Adrenal gland (tissue), 12 donors: ENCODE results near the gene CHL1. TPM values are rescaled to one million over a fixed set of nuclear protein-coding genes. Genes with fewer than 3 reads are reported as not detected.

Experiments used
- DNase-seq, 7 donors: peaks; one replicate each; pipeline ENCODE4 v3.0.0-alpha.2; 2019 to 2020
- H3K27ac ChIP-seq, 5 donors: fragments of 200-600 bp; sonication (generic) in 4 of 5; 1 replicate in 3 of 5; 2 replicates in 2 of 5; pipeline versions ENCODE4 v1.5.1 to v1.8.0; 2016 to 2020; ENCODE audit warnings: mild to moderate bottlenecking in 1 of 5
- H3K27me3 ChIP-seq: fragments of 200-600 bp; 2 replicates; pipeline ENCODE4 v1.8.0; 2021
- H3K36me3 ChIP-seq, 2 donors: fragments of 200-600 bp; replicated peaks in 1 of 2; 1 replicate in 1 of 2; 2 replicates in 1 of 2; pipeline versions ENCODE4 v1.5.1 to v1.8.0; 2018 to 2022
- H3K4me1 ChIP-seq, 2 donors: fragments of 200-600 bp; replicated peaks in 1 of 2; 1 replicate in 1 of 2; 2 replicates in 1 of 2; pipeline versions ENCODE4 v1.5.1 to v1.8.0; 2018 to 2021
- H3K4me3 ChIP-seq, 4 donors: fragments of 200-600 bp; sonication (generic) in 3 of 4; one replicate each; pipeline ENCODE4 v1.5.1; 2016 to 2018
- H3K9me3 ChIP-seq, 3 donors: fragments of 200-600 bp; sonication (generic) in 1 of 3; replicated peaks in 1 of 3; 1 replicate in 2 of 3; 2 replicates in 1 of 3; pipeline versions ENCODE4 v1.5.1 to v1.8.0; 2016 to 2021
- POLR2A ChIP-seq, 2 donors: fragments of 450-650 bp; IDR thresholded peaks; one replicate each; pipeline ENCODE4 v1.6.1; 2017; ENCODE audit warnings: antibody characterized with exemption in 2 of 2, mild to moderate bottlenecking in 2 of 2, moderate library complexity in 1 of 2
- WGBS, 4 donors: extraction: QIAGEN DNeasy Blood & Tissue Kit in 2 of 4; methylation state at CpG; one replicate each; pipeline versions ENCODE4 v1.1.5 to v1.1.7; 2013 to 2017; 5-methylcytosine and 5-hydroxymethylcytosine counted together
- intact Hi-C, 2 donors: fragments of 100-400 bp; cut with DNase I; formaldehyde crosslinking; loops; one replicate each; pipeline versions ENCODE4 v1.14.1 to v1.15.0; 2022 to 2023
- polyA plus RNA-seq, 3 donors: library from polyadenylated mRNA; stranded (reverse); fragments of 200-250 nt in 2 of 3; fragments of 350-450 nt in 1 of 3; fragmentation: Illumina TruSeq in 1 of 3; extraction: RNeasy Lipid Tissue Mini Kit (QIAGEN cat#74804) in 1 of 3; gene quantifications; one replicate each; pipeline ENCODE4 v1.2.3, GENCODE V29; 2013 to 2014
- total RNA-seq, 9 donors: library from RNA; depleted of rRNA in 4 of 9; stranded (reverse); fragments of >200 nt in 4 of 9; fragments of 120-200 nt in 1 of 9; fragmentation: NEBNext Ultra II Directional in 1 of 9; extraction: Animal tissue kit (Norgen Biotek cat#: 25700) in 1 of 9; gene quantifications; one replicate each; pipeline versions ENCODE4 v1.1.0 to v1.2.4, GENCODE V29; 2013 to 2023
- TF ChIP-seq, protein P1 (sequence below), 6 experiments: fragments of 450-650 bp in 4 of 6; fragments of 200-600 bp in 2 of 6; sonication (generic) in 1 of 6; IDR thresholded peaks; 1 replicate in 5 of 6; 2 replicates in 1 of 6; pipeline versions ENCODE4 v1.5.1 to v1.8.0; 2016 to 2021; ENCODE audit warnings: antibody characterized with exemption in 6 of 6, mild to moderate bottlenecking in 2 of 6, moderate library complexity in 1 of 6
- donor health status: healthy with polysubstance abuse.
- donor health status: Bipolar disorder and iron deficiency.
- donor health status: DM: yes; HTN: yes; CAD: no.
- donor health status: DM: no; HTN: no; CAD: no.
- donor health status: DM: no; HTN: no; CAD: no.
- donor health status: DM: yes; HTN: yes; CAD: no.

The CHL1 gene
- total and polyA plus RNA-seq, 12 donors: 0.80 to 28.3 (median 7.7) TPM

DNA sequence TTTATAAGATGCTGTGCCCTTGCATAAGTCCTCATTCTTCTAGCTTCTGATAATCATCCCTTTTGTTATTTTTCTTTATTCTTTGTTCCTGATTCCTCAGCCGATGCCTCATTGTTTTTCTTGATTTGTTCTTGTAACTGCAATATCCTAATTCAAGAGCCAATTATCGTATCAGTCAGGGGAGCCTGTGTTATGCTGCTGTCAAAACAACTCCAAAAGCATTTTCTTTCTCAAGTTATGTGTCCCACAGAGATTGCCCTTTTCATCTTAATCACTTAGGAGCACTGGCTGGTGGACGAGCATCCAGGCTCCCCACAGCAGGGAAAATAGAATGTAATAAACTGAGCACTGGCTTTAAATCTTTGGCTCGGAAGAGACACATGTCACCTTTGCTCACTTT, 207.3 kb downstream of the CHL1 start:
- TF ChIP-seq POLR2A (IDR thresholded peaks at IDR 0.05): no peak
- TF ChIP-seq, protein P1, sequence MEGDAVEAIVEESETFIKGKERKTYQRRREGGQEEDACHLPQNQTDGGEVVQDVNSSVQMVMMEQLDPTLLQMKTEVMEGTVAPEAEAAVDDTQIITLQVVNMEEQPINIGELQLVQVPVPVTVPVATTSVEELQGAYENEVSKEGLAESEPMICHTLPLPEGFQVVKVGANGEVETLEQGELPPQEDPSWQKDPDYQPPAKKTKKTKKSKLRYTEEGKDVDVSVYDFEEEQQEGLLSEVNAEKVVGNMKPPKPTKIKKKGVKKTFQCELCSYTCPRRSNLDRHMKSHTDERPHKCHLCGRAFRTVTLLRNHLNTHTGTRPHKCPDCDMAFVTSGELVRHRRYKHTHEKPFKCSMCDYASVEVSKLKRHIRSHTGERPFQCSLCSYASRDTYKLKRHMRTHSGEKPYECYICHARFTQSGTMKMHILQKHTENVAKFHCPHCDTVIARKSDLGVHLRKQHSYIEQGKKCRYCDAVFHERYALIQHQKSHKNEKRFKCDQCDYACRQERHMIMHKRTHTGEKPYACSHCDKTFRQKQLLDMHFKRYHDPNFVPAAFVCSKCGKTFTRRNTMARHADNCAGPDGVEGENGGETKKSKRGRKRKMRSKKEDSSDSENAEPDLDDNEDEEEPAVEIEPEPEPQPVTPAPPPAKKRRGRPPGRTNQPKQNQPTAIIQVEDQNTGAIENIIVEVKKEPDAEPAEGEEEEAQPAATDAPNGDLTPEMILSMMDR (IDR thresholded peaks at IDR 0.05): no peak
- Histone ChIP-seq H3K36me3 (no peaks in the 10 kb centered on the region), H3K27ac (no peak overlapping the region), H3K27me3 (no peaks in the 10 kb centered on the region), H3K4me3 (no peak overlapping the region), H3K9me3 (no peaks in the 10 kb centered on the region), H3K4me1 (no peaks in the 10 kb centered on the region)
- intact Hi-C loops: no loop called here
- 57 to 72% (median 58%) methylated on average over 4 of the region's 4 CpGs for WGBS, 4 donors
- DNase-seq: no peak

DNA sequence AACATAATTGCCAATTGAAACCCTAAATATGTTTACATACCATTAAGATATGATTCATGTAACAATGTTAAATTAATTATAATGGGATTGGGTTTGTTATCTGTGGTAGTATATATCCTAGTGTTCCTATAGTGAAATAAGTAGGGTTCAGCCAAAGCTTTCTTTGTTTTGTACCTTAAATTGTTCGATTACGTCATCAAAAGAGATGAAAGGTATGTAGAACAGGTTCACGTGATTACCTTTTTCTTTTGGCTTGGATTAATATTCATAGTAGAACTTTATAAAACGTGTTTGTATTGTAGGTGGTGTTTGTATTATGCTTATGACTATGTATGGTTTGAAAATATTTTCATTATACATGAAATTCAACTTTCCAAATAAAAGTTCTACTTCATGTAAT, 212.4 kb downstream of the CHL1 start:
- no peak for DNase-seq
- intact Hi-C loops: no loop called here
- 64 to 74% (median 70%) methylated on average over 4 of the region's 4 CpGs for WGBS, 4 donors

DNA sequence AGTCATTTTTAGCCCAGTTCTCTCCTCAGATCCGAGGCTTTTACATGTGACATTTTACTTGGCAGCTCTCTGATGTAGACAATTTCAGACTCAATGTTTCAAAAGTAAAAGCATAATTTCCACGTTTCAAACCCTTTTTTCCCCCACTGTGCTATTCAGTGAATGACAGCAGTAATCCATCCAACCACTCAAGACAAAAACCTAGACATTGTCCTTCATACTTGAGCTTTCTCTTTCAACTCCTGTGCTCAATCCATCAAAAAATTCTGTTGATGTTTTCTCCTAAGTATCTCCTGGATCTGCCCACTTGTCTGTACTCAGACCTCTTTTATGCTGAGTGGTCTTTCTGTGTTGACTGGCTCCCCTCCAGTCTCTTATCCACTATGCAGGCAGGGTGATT, 214.7 kb downstream of the CHL1 start:
- no peaks in the 10 kb centered on the region for H3K4me1 ChIP-seq
- H3K27ac ChIP-seq: no peak overlapping the region
- H3K9me3 ChIP-seq: no peaks in the 10 kb centered on the region
- no peaks in the 10 kb centered on the region for H3K27me3 ChIP-seq
- intact Hi-C loops: no loop called here
- WGBS, 4 donors: 22 to 35% (median 27%) methylated on average over 2 of the region's 2 CpGs
- no peak for TF ChIP-seq POLR2A (IDR thresholded peaks at IDR 0.05)
- TF ChIP-seq, protein P1 (IDR thresholded peaks at IDR 0.05): no peak
- DNase-seq: no peak
- H3K36me3 ChIP-seq: no peaks in the 10 kb centered on the region
- H3K4me3 ChIP-seq: no peak overlapping the region

More for the DNA sequence above, 212.4 kb downstream of the CHL1 start:
- Histone ChIP-seq H3K27me3 (no peaks in the 10 kb centered on the region), H3K9me3 (no peaks in the 10 kb centered on the region), H3K27ac (no peak overlapping the region), H3K4me3 (no peak overlapping the region), H3K4me1 (no peaks in the 10 kb centered on the region), H3K36me3 (no peaks in the 10 kb centered on the region)
- TF ChIP-seq, protein P1 (IDR thresholded peaks at IDR 0.05): no peak
- no peak for TF ChIP-seq POLR2A (IDR thresholded peaks at IDR 0.05)

DNA sequence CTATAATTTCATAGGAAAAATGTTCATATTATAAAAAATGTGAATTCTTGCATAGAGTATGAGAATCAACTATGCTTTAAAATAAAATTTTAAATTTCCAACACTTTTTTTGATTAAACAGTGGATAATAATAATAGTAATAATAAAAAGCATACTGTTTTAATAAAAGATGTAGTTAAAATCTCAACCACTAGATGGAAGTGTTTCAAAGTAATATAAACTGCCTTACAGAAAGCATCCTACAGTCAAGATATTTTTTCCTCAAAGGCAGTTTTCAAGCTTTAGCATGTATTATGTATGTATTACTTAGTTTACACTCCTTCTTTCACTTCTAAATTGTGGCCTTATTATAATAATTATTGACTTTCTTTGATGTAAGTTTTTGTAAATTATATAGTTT, 217.5 kb downstream of the CHL1 start:
- intact Hi-C loops: no loop called here
- DNase-seq: no peak
- H3K36me3 ChIP-seq: no peaks in the 10 kb centered on the region
- H3K4me1 ChIP-seq: no peaks in the 10 kb centered on the region
- H3K27ac ChIP-seq: no peak overlapping the region
- TF ChIP-seq POLR2A (IDR thresholded peaks at IDR 0.05): no peak
- TF ChIP-seq, protein P1 (IDR thresholded peaks at IDR 0.05): peak in 4 of 6 experiments; percentile 3 to 43 (median 21)
- no peaks in the 10 kb centered on the region for H3K27me3 ChIP-seq
- H3K4me3 ChIP-seq: no peak overlapping the region
- H3K9me3 ChIP-seq: no peaks in the 10 kb centered on the region
